ENCODE data around the gene NFE2L3. TPM values are rescaled to one million over a fixed set of nuclear protein-coding genes. Genes with fewer than 3 reads are reported as not detected.

The NFE2L3 gene
- total and polyA plus RNA-seq, 2 of the 8 experiments (the other 6 are each of a cell fraction or from before 2014, with no cell fraction given) = 64.9 to 76.5 TPM

DNA sequence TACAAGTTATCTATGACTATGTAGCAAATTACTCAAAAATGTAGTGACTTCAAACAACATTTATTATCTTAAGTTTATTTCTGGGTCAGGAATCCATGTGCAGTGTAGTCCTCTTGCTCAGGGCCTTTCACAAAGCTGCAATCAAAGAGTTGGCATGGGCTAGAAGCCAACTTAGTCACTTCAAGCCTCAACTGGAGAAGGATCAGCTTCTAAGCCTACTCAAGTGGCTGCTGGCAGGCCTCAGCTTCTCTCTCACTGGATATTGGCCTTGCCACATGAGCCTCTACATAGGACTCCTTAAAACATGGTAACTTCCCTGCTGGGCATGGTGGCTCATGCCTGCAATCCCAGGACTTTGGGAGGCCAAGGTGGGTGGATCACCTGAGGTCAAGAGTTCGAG, 5.0 kb upstream of the NFE2L3 start:
- no peak overlapping the region for H3K4me2 ChIP-seq (ENCODE audit: insufficient read depth in 1 of 2, low read depth in 2 of 2, low read length in 2 of 2)
- no peak for TF ChIP-seq RBBP5 (IDR thresholded peaks at IDR 0.05; ENCODE audit: borderline replicate concordance, low read depth, low read length)
- no peak for TF ChIP-seq ASH2L (IDR thresholded peaks at IDR 0.05; ENCODE audit: low read length)
- TF ChIP-seq TAF7 (optimal IDR thresholded peaks at IDR 0.05; ENCODE audit: borderline replicate concordance, low read depth, low read length) = no peak

More for the DNA sequence above, 5.0 kb upstream of the NFE2L3 start:
- H3K23me2 ChIP-seq (ENCODE audit: low read depth, low read length) = no peaks in the 10 kb centered on the region; the same call in 1 of the 2 replicates
- H4K20me1 ChIP-seq (replicated peaks in 1 of 2; ENCODE audit: control insufficient read depth in 1 of 2, insufficient read depth in 2 of 2, low read length in 2 of 2) = no peaks in the 10 kb centered on the region
- no peaks in the 10 kb centered on the region for H3K79me2 ChIP-seq (ENCODE audit: control insufficient read depth in 1 of 2, insufficient read depth in 2 of 2, low read length in 2 of 2)
- POLR2A ChIA-PET (ENCODE audit: partially characterized antibody) = interaction anchor here (0.7 to 2.1 kb wide), 4 partner anchors 14 to 51 kb away, joined by 3 to 6 read pairs (median 4); no protein-coding TSS in a partner anchor
- H3K4me1 ChIP-seq (replicated peaks in 1 of 4; ENCODE audit: control insufficient read depth in 3 of 4, insufficient read depth in 4 of 4, low read length in 3 of 4) = peaks cover 0 to 7% (median 3%) of the 10 kb centered on the region in 4 experiments; a peak in 5 of 7 replicates
- H2BK15ac ChIP-seq (ENCODE audit: low read length) = no peak overlapping the region
- no peak overlapping the region for H3K18ac ChIP-seq (ENCODE audit: extremely low read depth, low read length)
- peaks cover 7 to 13% of the 10 kb centered on the region in 2 experiments; a peak in 2 of 4 replicates for H3K9me3 ChIP-seq (ENCODE audit: insufficient read depth in 2 of 2, low read depth in 1 of 2, low read length in 1 of 2)
- no peak overlapping the region for H3K4me3 ChIP-seq (ENCODE audit: extremely low read depth in 1 of 4, insufficient read depth in 2 of 4, low read depth in 3 of 4, low read length in 4 of 4)
- DNase-seq (ENCODE audit: low read depth in 1 of 2, low spot score in 2 of 2) (no peak), FAIRE-seq (no peak)
- no peak overlapping the region for H2AK5ac ChIP-seq (ENCODE audit: low read depth, low read length)
- CTCF ChIA-PET (ENCODE audit: partially characterized antibody) = interaction anchor here (0.7 kb wide), 1 partner anchor 251 kb away, joined by 3 read pairs; no protein-coding TSS in a partner anchor
- H3K27me3 ChIP-seq (replicated peaks in 1 of 4; ENCODE audit: control insufficient read depth in 3 of 4, extremely low read depth in 1 of 4, insufficient read depth in 3 of 4, low read length in 3 of 4) = no peaks in the 10 kb centered on the region
- H2BK5ac ChIP-seq (ENCODE audit: low read depth, low read length) = no peak overlapping the region
- no peak overlapping the region for H3K23ac ChIP-seq (ENCODE audit: insufficient read length)
- no peak overlapping the region for H4K91ac ChIP-seq (replicated peaks; ENCODE audit: insufficient read length, low read length)
- H2AFZ ChIP-seq (ENCODE audit: low read length) = no peak overlapping the region
- H2BK20ac ChIP-seq (ENCODE audit: low read length) = no peak overlapping the region
- no peak overlapping the region for H2BK120ac ChIP-seq (replicated peaks; ENCODE audit: low read depth, low read length)
- no peak overlapping the region for H3K56ac ChIP-seq (replicated peaks; ENCODE audit: insufficient read length, low read depth, low read length)
- H4K8ac ChIP-seq (ENCODE audit: extremely low read depth, insufficient read depth, low read length) = no peak overlapping the region
- H2BK12ac ChIP-seq (ENCODE audit: low read depth, low read length) = no peak overlapping the region
- no peak overlapping the region for H3K14ac ChIP-seq (ENCODE audit: insufficient read length)
- no peak overlapping the region for H4K5ac ChIP-seq (ENCODE audit: insufficient read length, low read depth, low read length)
- no peak overlapping the region for H3K4ac ChIP-seq (replicated peaks; ENCODE audit: insufficient read length, low read depth, low read length)
- H3K79me1 ChIP-seq (ENCODE audit: low read depth, low read length) = no peaks in the 10 kb centered on the region
- H3K36me3 ChIP-seq (ENCODE audit: control insufficient read depth in 2 of 4, insufficient read depth in 4 of 4, low read length in 3 of 4) = no peaks in the 10 kb centered on the region
- 100% methylated on average over 1 of the region's 1 CpG; no CpG with 5 or more reads in 1 of the 2 experiments for WGBS, 2 experiments (ENCODE audit: extremely low coverage in 1 of 2, insufficient coverage in 1 of 2, insufficient read length in 1 of 2, insufficient replicate concordance in 2 of 2, low coverage in 1 of 2, low lambda C conversion rate in 2 of 2, missing lambda C conversion rate in 1 of 2)
- H3K9ac ChIP-seq (replicated peaks in 1 of 4; ENCODE audit: extremely low read depth in 1 of 4, low read depth in 3 of 4, low read length in 3 of 4) = no peak overlapping the region
- H3K27ac ChIP-seq (ENCODE audit: low read depth, low read length) = no peak overlapping the region
